NAMALWA (cell line): ENCODE data around the gene SLC39A2.

Experiments used
- DNase-seq: peaks from one replicate; pipeline ENCODE4 v3.0.0-alpha.2; 2015; ENCODE audit warnings: low spot score

Gene SLC39A2

DNA sequence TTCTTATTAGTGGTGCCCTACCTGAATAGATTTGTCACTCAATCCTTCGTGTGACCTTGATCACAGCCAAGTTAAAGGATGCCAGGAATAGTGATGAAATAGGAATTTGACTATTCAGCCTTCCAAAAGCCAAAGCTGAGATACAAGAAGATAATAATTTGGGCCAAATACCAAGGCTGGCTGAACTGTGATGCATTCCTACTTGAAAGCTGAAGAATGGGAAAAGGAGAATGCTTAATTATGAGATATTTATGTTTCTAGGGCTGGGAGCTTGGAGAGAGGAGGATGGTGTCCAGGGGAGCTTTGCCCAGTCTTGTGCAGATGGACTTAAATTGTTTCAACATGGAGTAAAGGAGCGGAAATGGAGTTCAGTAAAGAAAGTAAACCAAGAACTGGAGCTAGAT, 48.3 kb downstream of the SLC39A2 start:
- no peak for DNase-seq

DNA sequence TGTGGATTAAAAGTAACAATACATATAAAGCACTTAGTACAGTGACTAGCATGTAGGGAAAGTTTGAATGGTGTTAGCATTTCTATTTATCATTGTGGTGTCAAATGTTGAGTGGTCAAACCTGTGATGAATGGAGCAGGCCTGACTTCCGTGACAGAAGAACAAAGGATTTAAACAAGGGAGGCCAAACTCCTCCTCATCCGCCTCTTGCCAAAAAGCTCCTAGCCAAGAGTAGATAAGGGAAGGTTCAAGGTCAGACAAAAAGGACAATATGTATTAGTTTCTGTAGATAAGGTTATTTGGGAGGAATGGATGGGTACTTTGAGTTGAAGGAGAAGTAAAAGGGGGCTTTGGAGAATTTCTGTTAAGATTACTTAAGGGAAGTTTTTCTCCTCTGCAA, 49.5 kb downstream of the SLC39A2 start:
- DNase-seq = no peak

DNA sequence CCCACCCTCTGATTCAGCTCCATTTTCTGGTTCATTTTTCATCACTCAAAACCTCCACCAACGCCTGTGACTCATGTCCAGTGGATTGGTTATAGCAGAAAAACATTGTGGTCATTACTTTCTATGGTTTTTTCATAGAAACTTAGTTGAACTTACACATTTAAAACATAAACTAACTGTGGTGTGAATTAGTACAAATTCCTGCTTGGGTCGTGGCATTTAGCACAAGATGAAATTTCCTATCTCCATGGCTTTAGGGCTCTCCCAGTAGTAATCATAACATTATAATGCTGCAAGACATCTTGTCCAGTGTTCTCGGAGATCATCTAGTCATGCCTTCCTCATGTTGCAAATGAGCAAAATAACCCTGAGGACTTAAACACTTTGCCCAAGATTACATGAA, 50.2 kb downstream of the SLC39A2 start:
- DNase-seq = no peak

GRCh38 chr14:21050597-21050996, 51.5 kb downstream of the SLC39A2 start:
- no peak for DNase-seq
